ENCODE measurements around the gene CATSPERD. TPM values are rescaled to one million over a fixed set of nuclear protein-coding genes. Genes with fewer than 3 reads are reported as not detected.

Gene CATSPERD, protein sequence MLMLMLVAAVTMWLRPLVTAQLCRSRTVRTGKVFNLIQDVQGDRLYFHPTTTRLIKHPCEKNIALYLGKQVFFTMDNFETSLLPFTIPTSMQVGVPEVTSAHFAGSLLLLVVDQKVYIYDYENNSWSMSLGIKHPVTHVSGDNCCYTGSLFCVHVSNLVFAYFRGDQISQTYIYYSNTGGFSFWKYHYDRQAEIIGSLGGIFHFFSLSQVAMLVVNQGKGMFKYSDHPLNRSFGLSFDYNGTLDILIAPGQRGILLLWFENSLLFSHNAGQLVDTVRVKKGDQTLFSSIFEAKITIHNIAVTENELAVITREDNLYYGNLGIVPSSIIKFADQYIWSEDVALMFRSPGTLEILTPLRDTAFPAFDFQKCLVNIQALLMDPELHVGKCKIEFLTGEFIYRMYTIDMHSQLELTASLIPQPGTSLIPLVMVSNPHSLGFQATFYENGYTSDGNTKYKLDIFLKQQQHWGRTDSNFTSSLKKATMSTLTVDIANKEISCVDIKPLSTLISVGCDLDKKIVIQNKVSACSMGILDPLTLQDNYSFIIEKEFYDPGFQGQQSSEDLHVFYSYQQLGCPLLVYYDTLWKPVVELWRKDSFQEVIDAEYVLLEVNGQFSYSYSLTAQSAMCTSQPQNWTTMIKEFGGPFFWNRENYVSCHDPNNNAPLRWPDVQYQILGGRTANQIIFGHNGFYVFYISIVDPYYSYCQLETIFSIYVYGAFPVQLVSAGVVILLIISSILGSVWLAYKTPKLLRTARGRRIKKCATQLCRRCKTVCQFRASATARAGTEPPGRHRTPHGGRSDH
- not detected in 2 replicates for total RNA-seq

GRCh38 chr19:5719961-5720790 is at the start of gene CATSPERD, which contains the start of gene LONP1:
Gene CATSPERD, plus strand, starts transcription at chr19:5720637. Its CDS starts 101 bp downstream, at chr19:5720738.
Gene LONP1, minus strand, starts transcription at chr19:5720146. Its CDS starts 14 bp downstream, at chr19:5720132.

DNA sequence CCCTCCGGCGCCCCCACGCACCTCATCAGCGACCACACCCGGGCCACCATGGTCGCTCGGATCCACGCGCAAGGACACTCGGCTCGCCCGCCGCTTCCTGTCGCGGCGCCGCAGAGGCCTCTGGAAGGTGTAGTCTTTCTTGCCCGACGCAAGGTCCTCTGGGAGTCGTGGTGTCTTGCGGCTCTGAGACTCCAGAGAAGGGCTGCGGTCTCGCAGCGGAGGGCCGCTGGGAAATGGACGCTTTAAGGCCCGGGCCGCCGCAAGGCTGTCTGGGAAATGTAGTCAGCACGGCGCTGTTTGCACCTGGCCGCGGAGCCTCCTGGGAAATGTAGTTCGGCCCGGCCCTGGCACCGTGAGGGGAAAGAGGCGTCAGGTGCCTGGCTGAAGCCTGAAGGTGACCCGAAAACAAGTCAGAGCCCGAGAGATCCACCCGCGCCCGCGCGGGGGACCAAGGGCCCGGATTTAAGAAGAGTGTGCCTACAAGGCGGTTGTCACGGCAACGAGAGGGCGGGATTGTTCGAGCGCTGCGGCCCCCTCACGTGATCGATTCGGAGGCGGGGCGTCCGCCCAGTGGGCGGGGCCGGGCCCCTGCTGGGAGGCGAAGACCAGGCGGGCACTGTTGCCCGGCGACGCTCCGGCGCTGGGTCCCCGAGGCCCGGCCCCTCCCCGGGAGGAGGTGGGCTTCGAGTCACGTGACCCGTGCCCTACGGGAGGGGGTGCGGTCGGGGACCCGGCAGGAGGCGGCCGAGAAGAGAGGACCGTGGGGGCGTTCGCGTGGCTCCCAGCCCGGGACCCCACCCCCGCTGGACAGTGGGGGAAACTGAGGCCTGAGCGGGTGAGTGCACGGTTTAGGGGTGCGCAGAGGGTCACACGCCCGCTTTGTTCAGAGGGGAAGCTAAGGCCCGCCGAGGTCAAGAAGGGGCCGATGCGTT is 39.7 kb upstream of the CATSPERD start, which contains the start of the genes HSD11B1L and MICOS13:
Gene HSD11B1L (plus strand): TSS at position 591 of the 932 bp plus-strand sequence. CDS start 3,806 bp downstream, outside the sequence.
Gene MICOS13 (minus strand): TSS at position 80 of the 932 bp plus-strand sequence. CDS start 30 bp downstream, at position 50.

GRCh38 chr19:5690125-5690954 is 30.1 kb upstream of the CATSPERD start, which contains the start of gene RPL36:
Gene RPL36, plus strand, starts transcription at chr19:5690295. Its CDS starts 213 bp downstream, at chr19:5690508.

DNA sequence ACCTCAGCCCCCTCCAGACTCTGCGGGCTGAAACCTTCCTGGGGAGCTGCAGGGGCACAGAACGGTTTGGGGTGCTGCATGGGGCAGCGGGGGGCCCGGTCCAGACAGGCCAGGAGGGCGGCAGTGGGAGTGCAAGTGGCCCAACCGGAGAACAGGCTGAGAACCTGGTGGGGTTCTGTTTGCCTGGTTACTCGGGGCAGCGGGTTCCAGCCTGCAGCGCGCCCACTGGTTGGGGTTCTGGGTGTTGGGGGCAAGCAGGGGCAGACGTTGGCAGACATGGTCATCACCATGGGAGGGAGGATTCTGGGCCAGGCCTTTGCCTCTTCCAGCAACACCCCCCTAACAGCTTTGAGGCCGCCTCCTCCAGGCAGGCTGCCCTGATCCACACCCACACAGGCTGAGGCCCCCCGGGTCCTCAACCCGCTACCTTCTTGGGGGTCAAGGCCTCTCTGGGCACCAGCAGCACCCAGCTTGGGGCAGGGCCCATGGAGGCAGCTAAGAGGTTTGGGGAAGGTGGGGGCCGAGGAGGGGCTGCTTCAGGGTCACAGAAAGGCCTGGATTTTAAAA is 64.2 kb downstream of the CATSPERD start, which contains the start of gene PRR22:
Gene PRR22 (minus strand): TSS at position 166 of the 567 bp plus-strand sequence. CDS start 86 bp downstream, at position 80.

DNA sequence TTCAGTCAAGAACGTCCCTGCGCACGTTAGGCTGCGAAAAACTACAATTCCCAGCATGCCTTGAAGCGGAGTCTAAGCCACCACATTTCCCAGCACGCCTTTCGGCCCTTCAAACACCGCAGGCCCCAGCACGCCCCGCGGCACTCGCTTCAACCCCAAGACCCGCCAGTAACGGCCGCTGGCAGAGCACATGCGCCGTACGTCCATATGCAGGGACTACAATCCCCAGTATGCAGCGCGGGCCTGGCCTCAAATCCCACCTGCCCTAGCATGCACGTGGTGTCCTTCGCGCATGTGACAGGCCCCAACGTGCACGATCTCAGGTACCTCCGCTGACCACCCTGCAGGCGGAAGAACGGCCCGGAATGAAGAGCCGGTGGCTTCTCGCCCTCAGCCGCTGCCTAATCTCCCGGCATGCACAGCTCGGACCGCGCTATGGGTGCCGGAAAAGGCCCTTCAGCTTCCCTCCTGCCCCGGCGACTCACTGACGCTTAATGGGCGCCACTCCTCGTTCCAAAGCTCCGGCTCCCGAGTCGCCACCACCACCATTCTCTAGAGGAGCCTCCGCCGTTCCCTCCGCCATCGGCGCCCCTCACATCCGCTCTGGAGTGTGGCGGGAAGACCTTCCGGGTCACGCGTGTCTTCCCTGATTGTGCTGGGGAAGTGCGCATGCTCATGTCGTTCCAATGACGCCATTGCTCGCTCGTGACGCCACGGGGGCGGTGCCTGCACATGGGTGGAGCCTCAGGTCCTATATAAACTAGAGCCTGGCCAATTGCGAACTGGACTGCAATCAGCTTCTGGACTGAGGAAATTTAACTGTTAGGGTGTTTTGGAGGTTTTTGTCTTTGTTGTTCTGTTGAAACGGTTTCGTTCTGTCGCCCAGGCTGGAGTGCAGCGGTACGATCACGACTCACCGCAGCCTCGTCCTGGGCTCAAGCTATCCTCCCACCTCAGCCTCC is 70.4 kb downstream of the CATSPERD start, which contains the start of gene DUS3L:
Gene DUS3L (minus strand): TSS at position 605 of the 962 bp plus-strand sequence. CDS start 22 bp downstream, at position 583.

DNA sequence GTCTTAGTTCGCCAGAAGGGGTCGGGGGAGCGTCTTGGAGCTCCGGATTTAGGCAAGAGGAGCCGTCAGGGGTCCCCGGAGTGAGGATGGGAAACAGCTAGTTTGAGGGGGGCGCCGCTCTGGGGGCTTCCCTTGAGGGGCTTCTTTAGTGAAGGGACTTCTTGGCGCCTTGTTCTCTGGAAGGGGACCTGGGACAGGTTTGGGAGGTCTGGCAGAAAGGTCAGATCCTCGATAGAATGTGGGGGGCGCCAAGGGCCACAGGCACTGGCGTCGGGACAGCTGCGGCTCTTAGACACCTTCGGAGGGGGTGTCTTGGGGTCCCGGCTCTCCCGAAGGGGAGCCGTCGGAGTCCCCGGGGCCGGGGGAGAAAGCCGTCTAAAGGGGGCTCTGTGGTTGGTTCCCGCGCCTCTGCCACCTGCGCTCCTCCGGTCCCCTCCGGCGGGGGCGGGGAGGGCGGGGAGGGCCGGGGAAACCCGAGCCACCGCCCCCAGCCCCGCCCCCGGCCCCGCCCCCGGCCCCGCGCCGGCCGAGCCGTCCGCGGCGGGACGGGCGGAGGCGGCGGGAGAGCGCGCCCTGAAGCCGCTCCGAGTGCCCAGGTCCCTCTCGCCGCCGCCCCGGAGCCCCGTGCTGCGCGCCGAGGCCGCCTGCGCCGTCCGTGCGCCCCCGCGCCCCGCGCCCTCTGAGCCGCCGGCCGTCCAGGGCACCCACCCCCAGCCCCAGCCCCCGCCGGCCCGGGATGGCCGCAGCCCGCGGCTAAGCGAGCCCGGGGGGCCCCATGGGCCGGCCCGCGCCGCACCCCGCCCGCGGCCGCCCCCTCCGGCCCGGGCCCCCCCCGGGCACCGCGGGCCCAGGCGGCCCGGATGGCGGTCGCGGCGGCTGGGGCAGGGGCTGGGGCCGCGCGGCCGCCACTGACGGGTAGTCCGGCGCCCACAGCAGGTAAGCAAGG is 84.4 kb downstream of the CATSPERD start, which contains the start of gene NRTN:
Gene NRTN (plus strand): TSS at position 552 of the 946 bp plus-strand sequence. CDS start 19,099 bp downstream, outside the sequence.

Other genes with a start within 250 kb of the CATSPERD start
- not detected in 2 replicates for gene TINCR, start 152.7 kb upstream of the CATSPERD start, total RNA-seq
- 9.6 and 25.4 TPM in 2 replicates for gene SAFB2, start 97.9 kb upstream of the CATSPERD start, total RNA-seq
- gene SAFB, start 97.6 kb upstream of the CATSPERD start, total RNA-seq, result 24.3 and 38.2 TPM in 2 replicates
- gene MICOS13, start 40.1 kb upstream of the CATSPERD start, total RNA-seq, result 52.5 and 55.5 TPM in 2 replicates
- gene HSD11B1L, start 39.6 kb upstream of the CATSPERD start, total RNA-seq, result 13.3 and 51.3 TPM in 2 replicates
- gene RPL36, start 30.3 kb upstream of the CATSPERD start, total RNA-seq, result 1,098 and 1,956 TPM in 2 replicates
- gene LONP1, start 491 bp upstream of the CATSPERD start, total RNA-seq, result 89.7 and 138 TPM in 2 replicates
- 0.13 and 1.4 TPM in 2 replicates for gene PRR22, start 64.1 kb downstream of the CATSPERD start, total RNA-seq
- gene DUS3L, start 70.5 kb downstream of the CATSPERD start, total RNA-seq, result 21.7 and 26.7 TPM in 2 replicates
- gene NRTN, start 84.4 kb downstream of the CATSPERD start, total RNA-seq, result 1.6 TPM in 1 of 2 replicates, not detected in the other
- gene FUT6, start 119.1 kb downstream of the CATSPERD start, total RNA-seq, result not detected in 2 replicates
- gene FUT3, start 130.8 kb downstream of the CATSPERD start, total RNA-seq, result 1.0 TPM in 1 of 2 replicates, not detected in the other
- not detected in 2 replicates for gene FUT5, start 149.9 kb downstream of the CATSPERD start, total RNA-seq
- gene NDUFA11, start 183.2 kb downstream of the CATSPERD start, total RNA-seq, result 275 and 487 TPM in 2 replicates
- 2.3 and 10.9 TPM in 2 replicates for gene VMAC, start 184.2 kb downstream of the CATSPERD start, total RNA-seq
- 1.8 and 4.2 TPM in 2 replicates for gene CAPS, start 193.6 kb downstream of the CATSPERD start, total RNA-seq

Data from epithelial cell of alveolus of lung (primary cell).